Measurements from ENCODE around the gene PTPMT1.

PTPMT1 gene

GRCh38 chr11:47606731-47607130, 41.3 kb downstream of the PTPMT1 start:
- Histone ChIP-seq H3K4me1 (ENCODE audit: control insufficient read depth in 1 of 2, insufficient read depth in 2 of 2, low read length in 2 of 2) (no peaks in the 10 kb centered on the region), H3K27me3 (ENCODE audit: control insufficient read depth in 1 of 2, insufficient read depth in 2 of 2, low read length in 2 of 2) (no peaks in the 10 kb centered on the region), H3K27ac (ENCODE audit: low read depth, low read length) (no peak overlapping the region), H3K9ac (ENCODE audit: low read depth in 1 of 2, low read length in 2 of 2) (no peak overlapping the region), H3K9me3 (ENCODE audit: control insufficient read depth in 1 of 2, low read length in 2 of 2) (no peaks in the 10 kb centered on the region), H3K4me3 (ENCODE audit: low read depth in 1 of 2, low read length in 2 of 2) (no peak overlapping the region), H3K36me3 (ENCODE audit: control insufficient read depth in 1 of 2, insufficient read depth in 2 of 2, low read length in 2 of 2) (no peaks in the 10 kb centered on the region)

GRCh38 chr11:47607380-47607779, 42.0 kb downstream of the PTPMT1 start:
- H3K4me1 ChIP-seq (ENCODE audit: control insufficient read depth in 1 of 2, insufficient read depth in 2 of 2, low read length in 2 of 2): no peaks in the 10 kb centered on the region
- H3K36me3 ChIP-seq (ENCODE audit: control insufficient read depth in 1 of 2, insufficient read depth in 2 of 2, low read length in 2 of 2): no peaks in the 10 kb centered on the region
- no peak overlapping the region for H3K9ac ChIP-seq (ENCODE audit: low read depth in 1 of 2, low read length in 2 of 2)
- no peak overlapping the region for H3K4me3 ChIP-seq (ENCODE audit: low read depth in 1 of 2, low read length in 2 of 2)
- H3K27me3 ChIP-seq (ENCODE audit: control insufficient read depth in 1 of 2, insufficient read depth in 2 of 2, low read length in 2 of 2): no peaks in the 10 kb centered on the region
- no peak overlapping the region for H3K27ac ChIP-seq (ENCODE audit: low read depth, low read length)
- H3K9me3 ChIP-seq (ENCODE audit: control insufficient read depth in 1 of 2, low read length in 2 of 2): no peaks in the 10 kb centered on the region

- H3K9ac ChIP-seq (ENCODE audit: low read depth in 1 of 2, low read length in 2 of 2): no peak overlapping the region
- no peaks in the 10 kb centered on the region for H3K9me3 ChIP-seq (ENCODE audit: control insufficient read depth in 1 of 2, low read length in 2 of 2)
- H3K27ac ChIP-seq (ENCODE audit: low read depth, low read length): no peak overlapping the region
- no peak overlapping the region for H3K4me3 ChIP-seq (ENCODE audit: low read depth in 1 of 2, low read length in 2 of 2)
- no peaks in the 10 kb centered on the region for H3K27me3 ChIP-seq (ENCODE audit: control insufficient read depth in 1 of 2, insufficient read depth in 2 of 2, low read length in 2 of 2)
- no peaks in the 10 kb centered on the region for H3K4me1 ChIP-seq (ENCODE audit: control insufficient read depth in 1 of 2, insufficient read depth in 2 of 2, low read length in 2 of 2)
- no peaks in the 10 kb centered on the region for H3K36me3 ChIP-seq (ENCODE audit: control insufficient read depth in 1 of 2, insufficient read depth in 2 of 2, low read length in 2 of 2)
These were observed 44.3 kb downstream of the PTPMT1 start for GRCh38 chr11:47609675-47610074.

GRCh38 chr11:47611348-47611794, 46.0 kb downstream of the PTPMT1 start:
- no peaks in the 10 kb centered on the region for H3K4me1 ChIP-seq (ENCODE audit: control insufficient read depth in 1 of 2, insufficient read depth in 2 of 2, low read length in 2 of 2)
- H3K27ac ChIP-seq (ENCODE audit: low read depth, low read length): no peak overlapping the region

GRCh38 chr11:47615249-47615648, 49.9 kb downstream of the PTPMT1 start:
- Histone ChIP-seq H3K4me3 (ENCODE audit: low read depth in 1 of 2, low read length in 2 of 2) (no peak overlapping the region), H3K27ac (ENCODE audit: low read depth, low read length) (no peak overlapping the region)

More at GRCh38 chr11:47611348-47611794, 46.0 kb downstream of the PTPMT1 start:
- Histone ChIP-seq H3K36me3 (ENCODE audit: control insufficient read depth in 1 of 2, insufficient read depth in 2 of 2, low read length in 2 of 2) (no peaks in the 10 kb centered on the region), H3K9me3 (ENCODE audit: control insufficient read depth in 1 of 2, low read length in 2 of 2) (no peaks in the 10 kb centered on the region), H3K9ac (ENCODE audit: low read depth in 1 of 2, low read length in 2 of 2) (no peak overlapping the region), H3K4me3 (ENCODE audit: low read depth in 1 of 2, low read length in 2 of 2) (no peak overlapping the region), H3K27me3 (ENCODE audit: control insufficient read depth in 1 of 2, insufficient read depth in 2 of 2, low read length in 2 of 2) (no peaks in the 10 kb centered on the region)

GRCh38 chr11:47616726-47617416, 51.5 kb downstream of the PTPMT1 start:
- no peak overlapping the region for H3K27ac ChIP-seq (ENCODE audit: low read depth, low read length)
- H3K4me3 ChIP-seq (ENCODE audit: low read depth in 1 of 2, low read length in 2 of 2): no peak overlapping the region
- no peaks in the 10 kb centered on the region for H3K27me3 ChIP-seq (ENCODE audit: control insufficient read depth in 1 of 2, insufficient read depth in 2 of 2, low read length in 2 of 2)
- H3K9me3 ChIP-seq (ENCODE audit: control insufficient read depth in 1 of 2, low read length in 2 of 2): no peaks in the 10 kb centered on the region
- H3K9ac ChIP-seq (ENCODE audit: low read depth in 1 of 2, low read length in 2 of 2): no peak overlapping the region
- no peaks in the 10 kb centered on the region for H3K4me1 ChIP-seq (ENCODE audit: control insufficient read depth in 1 of 2, insufficient read depth in 2 of 2, low read length in 2 of 2)
- peaks cover 14 to 35% of the 10 kb centered on the region in 2 donors for H3K36me3 ChIP-seq (ENCODE audit: control insufficient read depth in 1 of 2, insufficient read depth in 2 of 2, low read length in 2 of 2)

More at GRCh38 chr11:47615249-47615648, 49.9 kb downstream of the PTPMT1 start:
- Histone ChIP-seq H3K9ac (ENCODE audit: low read depth in 1 of 2, low read length in 2 of 2) (no peak overlapping the region), H3K4me1 (ENCODE audit: control insufficient read depth in 1 of 2, insufficient read depth in 2 of 2, low read length in 2 of 2) (no peaks in the 10 kb centered on the region), H3K27me3 (ENCODE audit: control insufficient read depth in 1 of 2, insufficient read depth in 2 of 2, low read length in 2 of 2) (no peaks in the 10 kb centered on the region), H3K9me3 (ENCODE audit: control insufficient read depth in 1 of 2, low read length in 2 of 2) (no peaks in the 10 kb centered on the region), H3K36me3 (ENCODE audit: control insufficient read depth in 1 of 2, insufficient read depth in 2 of 2, low read length in 2 of 2) (peaks cover 12 to 19% of the 10 kb centered on the region in 2 donors)

GRCh38 chr11:47617417-47617809, 52.0 kb downstream of the PTPMT1 start:
- Histone ChIP-seq H3K9ac (ENCODE audit: low read depth in 1 of 2, low read length in 2 of 2) (no peak overlapping the region), H3K9me3 (ENCODE audit: control insufficient read depth in 1 of 2, low read length in 2 of 2) (no peaks in the 10 kb centered on the region), H3K27ac (ENCODE audit: low read depth, low read length) (no peak overlapping the region), H3K4me1 (ENCODE audit: control insufficient read depth in 1 of 2, insufficient read depth in 2 of 2, low read length in 2 of 2) (no peaks in the 10 kb centered on the region), H3K4me3 (ENCODE audit: low read depth in 1 of 2, low read length in 2 of 2) (no peak overlapping the region), H3K36me3 (ENCODE audit: control insufficient read depth in 1 of 2, insufficient read depth in 2 of 2, low read length in 2 of 2) (peaks cover 19 to 41% of the 10 kb centered on the region in 2 donors), H3K27me3 (ENCODE audit: control insufficient read depth in 1 of 2, insufficient read depth in 2 of 2, low read length in 2 of 2) (no peaks in the 10 kb centered on the region)

GRCh38 chr11:47620836-47621378, 55.5 kb downstream of the PTPMT1 start:
- Histone ChIP-seq H3K36me3 (ENCODE audit: control insufficient read depth in 1 of 2, insufficient read depth in 2 of 2, low read length in 2 of 2) (peaks cover 19 to 70% of the 10 kb centered on the region in 2 donors), H3K9me3 (ENCODE audit: control insufficient read depth in 1 of 2, low read length in 2 of 2) (no peaks in the 10 kb centered on the region), H3K27me3 (ENCODE audit: control insufficient read depth in 1 of 2, insufficient read depth in 2 of 2, low read length in 2 of 2) (no peaks in the 10 kb centered on the region), H3K4me1 (ENCODE audit: control insufficient read depth in 1 of 2, insufficient read depth in 2 of 2, low read length in 2 of 2) (no peaks in the 10 kb centered on the region), H3K9ac (ENCODE audit: low read depth in 1 of 2, low read length in 2 of 2) (no peak overlapping the region), H3K27ac (ENCODE audit: low read depth, low read length) (no peak overlapping the region), H3K4me3 (ENCODE audit: low read depth in 1 of 2, low read length in 2 of 2) (no peak overlapping the region)

Measured in duodenal mucosa (tissue), 2 donors.